Stimulated activated naive CD8-positive, alpha-beta T cell treated with anti-CD3 and anti-CD28 coated beads, Interleukin-15, Interleukin-2, amounts not matched to agents 100 U/mL and 50 U/mL, for 24 hours (primary cell): Measurements from ENCODE around the gene OR1C1.
"Not testable (repeated sequence)": the region's sequence is repeated elsewhere in the genome, so short reads cannot be mapped to it uniquely, and the experiment has no call there.

Source experiments
- ATAC-seq: fragments of 150-1000 bp; cut with Tn5 transposase; one replicate; pipeline ENCODE4 v1.10.0; 2021
- DNase-seq: peaks from one replicate; pipeline ENCODE4 v3.0.0; 2021

OR1C1 gene

GRCh38 chr1:247760456-247760855 is at the start of gene OR1C1:
TSS of gene OR1C1 (minus strand) at chr1:247760556. CDS start at chr1:247758406, 2,150 bp downstream.
- ATAC-seq (no peak), DNase-seq (no peak)

GRCh38 chr1:247797518-247797917 is 37.2 kb upstream of the OR1C1 start:
- DNase-seq (no peak), ATAC-seq (no peak)

- ATAC-seq = no peak
These were observed 9.2 kb upstream of the OR1C1 start for GRCh38 chr1:247769603-247770002.

GRCh38 chr1:247754311-247754710 is 6.0 kb downstream of the OR1C1 start:
- ATAC-seq, DNase-seq: not testable (repeated sequence)

More at GRCh38 chr1:247769603-247770002, 9.2 kb upstream of the OR1C1 start:
- no peak for DNase-seq

GRCh38 chr1:247749870-247750269 is 10.5 kb downstream of the OR1C1 start:
- DNase-seq (no peak), ATAC-seq (no peak)

- DNase-seq (no peak), ATAC-seq (no peak)
These were observed 12.3 kb downstream of the OR1C1 start, which contains the start of gene OR14A2 for GRCh38 chr1:247748041-247748440. TSS of gene OR14A2 (minus strand) at chr1:247748141.

GRCh38 chr1:247747616-247748015 is 12.7 kb downstream of the OR1C1 start:
- DNase-seq (no peak), ATAC-seq (no peak)

GRCh38 chr1:247746391-247746935 is 13.9 kb downstream of the OR1C1 start:
- ATAC-seq = no peak
- no peak for DNase-seq

GRCh38 chr1:247742215-247742760 is 18.1 kb downstream of the OR1C1 start:
- not testable (repeated sequence) for DNase-seq, ATAC-seq

- no peak for ATAC-seq
These were observed 18.6 kb downstream of the OR1C1 start for GRCh38 chr1:247741756-247742155.

GRCh38 chr1:247740721-247741120 is 19.6 kb downstream of the OR1C1 start:
- no peak for ATAC-seq
- no peak for DNase-seq

More at GRCh38 chr1:247741756-247742155, 18.6 kb downstream of the OR1C1 start:
- DNase-seq = no peak

GRCh38 chr1:247738315-247738714 is 22.0 kb downstream of the OR1C1 start, which contains the start of gene OR14K1:
TSS of gene OR14K1 (plus strand) at chr1:247738615. CDS start at chr1:247738615, 0 bp downstream.
- no peak for DNase-seq

GRCh38 chr1:247721222-247721621 is 39.1 kb downstream of the OR1C1 start:
- no peak for DNase-seq
- no peak for ATAC-seq

More at GRCh38 chr1:247738315-247738714, 22.0 kb downstream of the OR1C1 start, which contains the start of gene OR14K1:
- no peak for ATAC-seq

GRCh38 chr1:247716546-247716945 is 43.8 kb downstream of the OR1C1 start, which contains the start of gene OR6F1:
TSS of gene OR6F1 (minus strand) at chr1:247716646. CDS start at chr1:247712755, 3,891 bp downstream.
- DNase-seq (no peak), ATAC-seq (no peak)

- no peak for DNase-seq
- no peak for ATAC-seq
These were observed 46.6 kb downstream of the OR1C1 start for GRCh38 chr1:247713753-247714152.

- not testable (repeated sequence) for ATAC-seq, DNase-seq
These were observed 49.7 kb downstream of the OR1C1 start for GRCh38 chr1:247710681-247711080.
